Activated CD4-positive, alpha-beta T cell treated with anti-CD3 and anti-CD28 coated beads for 4 hours (primary cell): ENCODE data around the gene PFKL.

Experiments
- DNase-seq, 2 donors: peaks; one replicate each; pipeline ENCODE4 v3.0.0-alpha.2; 2020

The PFKL gene

GRCh38 chr21:44314561-44314960 is 14.7 kb downstream of the PFKL start:
- DNase-seq: no peak

DNA sequence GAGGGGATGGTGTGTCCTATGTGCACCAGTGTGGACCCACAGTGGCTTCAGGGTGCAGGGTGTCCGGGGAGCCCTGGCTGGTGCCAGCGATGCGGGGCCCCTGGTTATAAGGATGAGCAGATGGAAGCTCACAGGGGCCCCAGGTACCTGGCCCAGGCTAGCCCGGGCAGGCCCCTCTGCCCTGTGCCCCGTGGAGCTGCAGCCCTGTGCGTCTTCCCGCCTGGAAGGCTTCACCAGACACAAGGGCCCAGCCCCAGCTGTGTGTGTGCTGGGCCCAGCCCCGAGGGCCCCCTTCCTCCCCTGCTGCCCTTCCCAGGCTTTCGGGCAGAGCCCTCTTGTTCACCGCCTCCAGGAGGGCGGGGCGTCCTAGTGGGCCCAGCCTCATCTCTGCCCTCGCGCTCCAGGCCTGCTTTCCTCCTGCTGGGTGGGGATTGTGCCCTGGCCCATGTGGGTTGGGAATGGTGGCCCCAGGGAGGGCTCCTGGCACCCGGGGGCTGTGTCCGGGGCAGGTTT is 15.9 kb downstream of the PFKL start:
- no peak for DNase-seq

DNA sequence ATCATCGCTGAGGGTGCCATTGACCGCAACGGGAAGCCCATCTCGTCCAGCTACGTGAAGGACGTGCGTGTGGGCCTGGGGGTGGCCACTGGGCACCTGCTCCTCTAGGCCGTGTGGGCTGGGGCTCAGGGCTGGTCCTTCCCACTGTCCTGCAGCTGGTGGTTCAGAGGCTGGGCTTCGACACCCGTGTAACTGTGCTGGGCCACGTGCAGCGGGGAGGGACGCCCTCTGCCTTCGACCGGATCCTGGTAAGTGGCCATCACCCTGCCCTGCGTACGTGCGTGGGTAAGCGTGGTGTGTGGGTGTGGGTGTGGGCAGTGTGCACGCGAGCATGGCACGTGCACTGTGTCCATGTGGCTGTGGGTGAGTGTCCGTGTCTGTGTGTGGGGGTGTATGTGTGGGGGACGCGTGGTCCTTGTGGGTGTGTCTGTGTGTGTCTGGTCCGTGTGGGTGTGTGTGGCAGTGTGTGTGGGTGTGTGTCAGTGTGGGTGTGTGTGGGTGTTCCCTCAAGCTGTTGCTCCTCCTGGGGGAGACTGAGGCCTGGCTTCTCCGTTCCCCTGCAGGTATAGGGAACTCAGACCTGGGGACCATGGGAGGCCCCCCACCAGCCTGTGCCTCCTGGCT is 16.5 kb downstream of the PFKL start:
- DNase-seq: no peak

DNA sequence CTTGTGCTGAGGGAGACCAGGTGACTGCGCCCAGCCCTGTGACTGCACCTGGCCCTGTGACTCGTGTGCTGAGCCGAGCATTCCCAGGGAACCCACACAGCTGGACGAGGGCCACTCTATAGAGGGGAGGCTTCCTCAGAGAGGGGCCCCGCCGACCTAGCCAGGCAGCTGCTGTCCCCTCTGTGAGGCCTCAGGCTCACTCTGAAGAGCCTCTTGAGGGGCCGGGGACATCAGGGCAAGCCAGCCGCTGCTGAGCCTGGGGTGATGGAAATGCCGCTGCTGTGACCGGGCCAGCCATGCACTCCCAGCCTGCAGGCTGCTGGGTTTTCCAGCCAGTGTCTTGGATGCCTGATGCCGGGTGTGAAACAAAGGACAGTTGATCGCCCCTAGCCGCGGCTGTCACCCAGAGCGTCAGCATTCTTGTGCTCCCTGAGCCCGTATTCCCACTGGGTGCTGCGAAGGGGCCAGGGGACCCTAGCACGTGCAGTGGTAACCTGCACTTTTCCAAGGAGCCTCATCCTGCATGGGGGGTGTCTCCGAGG is 17.5 kb downstream of the PFKL start:
- no peak for DNase-seq

GRCh38 chr21:44317871-44318270 is 18.0 kb downstream of the PFKL start:
- DNase-seq: no peak

GRCh38 chr21:44318489-44319285 is 18.8 kb downstream of the PFKL start:
- DNase-seq: no peak

GRCh38 chr21:44319407-44320065 is 19.7 kb downstream of the PFKL start:
- no peak for DNase-seq

- no peak for DNase-seq
Observed at GRCh38 chr21:44320847-44321246, 21.0 kb downstream of the PFKL start.

- DNase-seq: no peak
Observed at GRCh38 chr21:44321846-44322450, 22.1 kb downstream of the PFKL start.

- DNase-seq: no peak
Observed at GRCh38 chr21:44322621-44323325, 22.9 kb downstream of the PFKL start.

GRCh38 chr21:44323591-44323990 is 23.7 kb downstream of the PFKL start:
- no peak for DNase-seq

GRCh38 chr21:44324106-44324853 is 24.4 kb downstream of the PFKL start:
- DNase-seq: no peak

- DNase-seq: no peak
Observed at GRCh38 chr21:44324854-44325107, 24.9 kb downstream of the PFKL start.

GRCh38 chr21:44325386-44326271 is 25.8 kb downstream of the PFKL start:
- DNase-seq: no peak

DNA sequence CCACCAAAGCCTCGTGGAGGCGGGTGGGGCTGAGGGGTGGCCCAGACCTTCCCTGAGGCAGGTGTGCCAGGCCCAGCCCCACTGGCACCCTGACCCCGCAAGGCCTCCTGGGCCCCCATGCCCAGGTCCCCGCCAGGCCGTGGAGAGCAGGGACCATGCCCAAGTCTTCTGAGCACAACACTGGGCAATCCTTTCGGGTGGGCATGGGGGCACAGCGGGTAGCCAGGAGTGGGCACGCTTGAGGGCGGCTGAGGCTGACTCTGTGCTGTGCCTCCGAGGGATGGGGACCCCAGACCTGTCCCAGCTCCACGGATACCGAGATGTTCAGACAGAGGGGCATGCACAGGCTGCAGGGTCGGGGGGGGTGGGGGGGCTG is 26.4 kb downstream of the PFKL start:
- no peak for DNase-seq

DNA sequence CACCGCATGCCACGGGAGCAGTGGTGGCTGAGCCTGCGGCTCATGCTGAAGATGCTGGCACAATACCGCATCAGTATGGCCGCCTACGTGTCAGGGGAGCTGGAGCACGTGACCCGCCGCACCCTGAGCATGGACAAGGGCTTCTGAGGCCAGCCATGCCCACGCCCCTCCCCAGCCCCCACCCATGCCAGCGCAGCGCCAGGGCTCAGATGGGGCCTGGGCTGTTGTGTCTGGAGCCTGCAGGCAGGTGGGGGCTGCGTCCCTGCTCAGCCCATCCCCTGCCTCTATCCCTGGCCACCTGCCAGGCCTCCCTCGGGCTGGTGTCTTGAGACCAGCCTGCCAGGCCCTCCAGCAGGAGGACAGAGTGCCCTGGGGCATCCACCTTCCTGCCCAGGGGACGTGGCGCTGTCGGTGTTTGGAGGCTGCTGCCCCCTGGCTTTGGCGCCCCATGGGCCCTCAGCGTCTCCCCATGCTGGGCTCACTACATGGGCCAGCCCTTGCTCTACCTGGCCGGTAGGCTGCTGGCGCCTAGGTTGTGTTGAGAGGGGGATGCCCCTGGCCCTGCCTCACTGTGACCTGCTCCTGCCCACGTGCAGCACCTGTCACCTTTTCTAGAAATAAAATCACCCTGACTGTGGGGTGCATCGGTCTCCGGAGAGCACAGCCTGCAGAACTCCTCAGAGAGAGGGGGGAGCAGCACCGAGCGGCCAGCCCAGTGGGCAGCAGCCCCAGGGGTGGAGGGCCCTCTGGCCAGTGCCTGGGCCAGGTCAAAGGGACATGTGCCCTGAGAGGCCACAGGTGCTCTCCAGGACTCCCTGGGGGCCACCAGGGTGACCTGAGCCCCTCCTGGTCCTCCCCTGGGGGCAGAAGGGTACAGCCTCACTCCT is 27.1 kb downstream of the PFKL start:
- DNase-seq: no peak

- DNase-seq: no peak
Observed at GRCh38 chr21:44327603-44327974, 27.7 kb downstream of the PFKL start.

DNA sequence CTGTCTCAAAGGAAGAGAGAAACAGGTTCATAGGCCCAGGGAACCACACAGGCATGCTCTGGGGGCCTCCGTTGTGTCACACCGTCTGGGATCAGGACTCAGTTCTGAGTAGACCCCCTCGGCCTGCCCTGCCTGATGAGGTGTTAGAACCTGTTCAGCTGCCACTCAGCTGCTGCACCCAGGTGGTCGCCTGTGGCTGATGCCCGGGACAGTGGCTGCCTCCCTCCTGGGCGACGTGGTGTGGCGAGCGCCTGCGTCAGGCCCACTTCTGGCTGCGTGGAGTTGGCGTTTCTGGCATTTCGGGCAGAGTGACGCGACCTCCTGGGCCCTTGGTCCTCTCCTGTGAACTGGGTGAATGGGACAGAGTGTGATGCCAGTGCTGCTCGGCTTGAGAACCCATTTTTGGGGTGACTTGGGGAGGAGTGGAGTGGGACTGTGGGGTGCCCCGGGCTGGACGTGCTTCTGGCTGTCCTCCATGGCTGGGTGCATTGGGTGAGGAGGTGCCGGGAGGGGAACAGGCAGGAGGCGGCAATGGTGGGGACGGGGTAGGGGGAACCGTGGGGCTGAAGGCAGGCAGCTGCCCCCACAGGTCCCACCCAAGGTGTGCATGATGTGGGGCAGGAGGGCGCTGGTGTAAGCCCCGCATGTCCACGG is 28.5 kb downstream of the PFKL start:
- no peak for DNase-seq

DNA sequence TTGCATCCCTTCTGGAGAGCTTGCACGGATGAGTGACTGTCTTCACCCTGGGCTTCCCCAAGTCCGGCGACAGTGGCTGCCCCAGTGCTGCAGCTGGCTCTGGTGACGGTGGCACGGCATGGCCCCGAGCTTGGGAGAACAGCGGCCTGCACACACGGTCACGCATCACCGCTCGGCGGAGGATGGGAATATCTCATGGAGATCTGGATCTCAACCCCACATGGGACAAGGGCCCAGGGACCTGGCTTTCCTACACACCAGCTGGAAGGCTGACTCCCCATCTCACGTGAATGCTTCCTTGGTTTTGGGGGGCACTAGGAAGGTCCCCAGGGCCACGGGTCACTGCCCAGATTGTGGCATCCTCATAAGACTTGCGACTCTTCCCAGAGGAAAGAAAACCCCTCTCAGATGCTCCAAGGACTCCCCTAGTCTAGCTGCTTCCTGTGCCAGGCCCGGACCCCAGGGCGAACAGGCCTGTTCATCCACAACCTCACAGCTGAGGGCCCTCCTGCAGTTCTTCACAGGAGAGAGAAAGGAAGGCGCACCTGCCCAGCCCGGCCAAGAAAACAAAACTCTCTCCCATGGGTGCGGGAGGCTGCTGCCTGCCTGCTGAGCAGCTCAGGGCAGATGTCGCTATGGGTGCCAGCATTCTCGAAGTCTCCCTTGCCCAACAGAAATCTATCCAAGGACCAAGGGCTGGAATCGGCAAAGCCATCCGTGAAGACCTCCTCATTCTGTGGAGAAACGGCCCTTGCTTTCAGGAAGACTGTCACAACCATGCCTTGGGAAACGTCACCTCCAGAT is 29.4 kb downstream of the PFKL start:
- DNase-seq: no peak
